Thyroid gland (tissue), 4 donors: Measurements from ENCODE around the gene SLN.

Experiments
- CTCF ChIP-seq, 6 experiments: fragments of 200-600 bp in 3 of 6; fragments of 450-650 bp in 3 of 6; sonication (generic) in 3 of 6; IDR thresholded peaks; one replicate each; pipeline ENCODE4 v1.5.1; 2016 to 2019; ENCODE audit warnings: antibody characterized with exemption in 6 of 6, mild to moderate bottlenecking in 2 of 6, inconsistent platforms in 1 of 6, moderate library complexity in 1 of 6
- POLR2A ChIP-seq, 2 donors: fragments of 450-650 bp; IDR thresholded peaks; one replicate each; pipeline ENCODE4 v1.6.1; 2017; ENCODE audit warnings: antibody characterized with exemption in 2 of 2, mild to moderate bottlenecking in 2 of 2, moderate library complexity in 1 of 2

GRCh38 chr11:107666911-107667613 lies 44.8 kb downstream of the SLN start:
- no peak for TF ChIP-seq CTCF (IDR thresholded peaks at IDR 0.05)
- TF ChIP-seq POLR2A (IDR thresholded peaks at IDR 0.05), result no peak
